ENCODE results near the gene ZNF217. TPM values are rescaled to one million over a fixed set of nuclear protein-coding genes. Genes with fewer than 3 reads are reported as not detected.
A peak's percentile ranks its signal among the peaks of the same experiment; 100 is the strongest.

ZNF217 gene
- total RNA-seq, 2 donors from 2014 or later = 7.6 to 13.8 TPM

DNA sequence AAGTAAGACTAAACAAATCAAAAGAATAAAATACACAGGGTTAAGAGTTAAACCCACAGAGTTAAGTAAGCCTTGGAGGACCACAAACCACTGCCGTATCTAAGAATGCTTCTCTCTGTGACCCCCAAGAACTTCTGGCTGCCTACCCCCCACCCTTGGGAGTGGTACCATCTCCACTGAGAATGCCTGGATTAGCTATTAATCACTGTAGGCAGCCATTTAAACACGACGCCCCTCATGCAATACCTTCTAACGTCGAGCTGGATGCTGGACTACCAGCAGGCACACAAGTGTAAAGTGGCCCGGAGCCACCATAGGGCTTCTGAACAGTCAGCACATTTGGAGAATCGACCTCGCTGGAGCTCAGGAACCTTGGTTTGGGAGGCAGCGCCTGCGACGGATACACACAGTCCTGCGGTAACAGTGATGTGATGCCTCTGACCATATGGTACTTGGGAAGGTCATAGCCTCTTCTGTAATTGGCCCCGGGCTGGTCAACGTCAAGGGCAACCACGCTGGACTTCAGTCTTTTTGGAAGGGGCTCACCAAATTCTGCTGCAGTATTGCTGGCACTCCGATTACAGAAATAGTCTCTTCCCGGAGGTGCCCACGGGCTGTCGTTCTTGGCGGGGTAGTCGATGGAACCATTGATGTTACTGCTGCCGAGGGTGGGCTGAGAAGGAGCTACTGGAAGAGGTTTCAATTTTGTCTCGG is 18.0 kb downstream of the ZNF217 start:
- DNase-seq (ENCODE audit: low spot score) = peak; percentile 55
- TF ChIP-seq, protein P1, sequence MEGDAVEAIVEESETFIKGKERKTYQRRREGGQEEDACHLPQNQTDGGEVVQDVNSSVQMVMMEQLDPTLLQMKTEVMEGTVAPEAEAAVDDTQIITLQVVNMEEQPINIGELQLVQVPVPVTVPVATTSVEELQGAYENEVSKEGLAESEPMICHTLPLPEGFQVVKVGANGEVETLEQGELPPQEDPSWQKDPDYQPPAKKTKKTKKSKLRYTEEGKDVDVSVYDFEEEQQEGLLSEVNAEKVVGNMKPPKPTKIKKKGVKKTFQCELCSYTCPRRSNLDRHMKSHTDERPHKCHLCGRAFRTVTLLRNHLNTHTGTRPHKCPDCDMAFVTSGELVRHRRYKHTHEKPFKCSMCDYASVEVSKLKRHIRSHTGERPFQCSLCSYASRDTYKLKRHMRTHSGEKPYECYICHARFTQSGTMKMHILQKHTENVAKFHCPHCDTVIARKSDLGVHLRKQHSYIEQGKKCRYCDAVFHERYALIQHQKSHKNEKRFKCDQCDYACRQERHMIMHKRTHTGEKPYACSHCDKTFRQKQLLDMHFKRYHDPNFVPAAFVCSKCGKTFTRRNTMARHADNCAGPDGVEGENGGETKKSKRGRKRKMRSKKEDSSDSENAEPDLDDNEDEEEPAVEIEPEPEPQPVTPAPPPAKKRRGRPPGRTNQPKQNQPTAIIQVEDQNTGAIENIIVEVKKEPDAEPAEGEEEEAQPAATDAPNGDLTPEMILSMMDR (IDR thresholded peaks at IDR 0.05) = no peak
- peaks cover 72% of the 10 kb centered on the region for H3K36me3 ChIP-seq
- H3K4me3 ChIP-seq = no peak overlapping the region
- H3K4me1 ChIP-seq = peaks cover 0 to 24% of the 10 kb centered on the region in 2 donors
- no peaks in the 10 kb centered on the region for H3K27me3 ChIP-seq
- H3K27ac ChIP-seq = no peak overlapping the region
- no peaks in the 10 kb centered on the region for H3K9me3 ChIP-seq

DNA sequence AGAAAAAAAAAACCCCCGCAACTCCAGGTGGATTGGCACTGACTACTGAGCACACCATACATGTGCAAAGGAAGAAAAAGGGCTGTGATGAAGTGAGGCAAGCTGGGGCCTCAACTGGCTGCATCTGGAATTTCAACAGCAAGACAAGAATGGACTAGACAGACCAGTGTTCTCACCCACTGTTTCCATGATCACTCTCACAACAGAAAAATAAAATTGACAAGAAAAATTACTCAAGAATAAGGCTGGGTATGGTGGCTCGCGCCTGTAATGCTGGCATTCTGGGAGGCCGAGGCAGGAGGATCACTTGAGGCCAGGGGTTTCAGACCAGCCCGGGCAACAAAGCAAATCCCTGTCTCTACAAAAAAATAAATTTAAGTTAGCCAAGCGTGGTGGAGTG is 18.8 kb downstream of the ZNF217 start:
- TF ChIP-seq, protein P1 (IDR thresholded peaks at IDR 0.05) = no peak
- DNase-seq (ENCODE audit: low spot score) = peak; percentile 57

DNA sequence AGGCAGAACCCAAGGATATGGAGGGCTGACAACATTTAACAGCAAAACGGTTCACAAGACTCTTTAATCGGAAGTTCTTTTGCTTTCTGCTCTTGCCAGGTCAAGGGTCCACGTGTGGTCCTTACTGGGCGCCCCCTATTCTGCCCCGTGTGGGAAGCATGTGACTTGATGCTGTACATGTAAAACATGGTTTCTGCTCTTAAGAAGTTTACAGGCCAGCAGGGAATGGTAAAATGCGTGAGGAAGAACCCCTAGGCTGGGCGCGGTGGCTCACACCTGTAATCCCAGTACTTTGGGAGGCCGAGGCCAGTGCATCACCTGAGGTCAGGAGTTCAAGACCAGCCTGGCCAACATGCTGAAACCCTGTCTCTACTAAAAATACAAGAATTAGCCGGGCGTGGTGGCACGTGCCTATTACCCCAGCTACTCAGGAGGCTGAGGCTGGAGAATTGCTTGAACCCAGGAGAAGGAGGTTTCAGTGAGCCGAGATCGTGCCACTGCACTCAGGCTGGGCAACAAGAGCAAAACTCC is 19.3 kb downstream of the ZNF217 start:
- peak; percentile 47 for DNase-seq (ENCODE audit: low spot score)
- TF ChIP-seq, protein P1 (IDR thresholded peaks at IDR 0.05) = no peak
- H3K27me3 ChIP-seq = no peaks in the 10 kb centered on the region
- peaks cover 85% of the 10 kb centered on the region for H3K36me3 ChIP-seq
- peaks cover 0 to 19% of the 10 kb centered on the region in 2 donors for H3K4me1 ChIP-seq
- H3K9me3 ChIP-seq = no peaks in the 10 kb centered on the region
- no peak overlapping the region for H3K4me3 ChIP-seq
- no peak overlapping the region for H3K27ac ChIP-seq

More for the DNA sequence above, 18.8 kb downstream of the ZNF217 start:
- no peak overlapping the region for H3K4me3 ChIP-seq
- H3K9me3 ChIP-seq = no peaks in the 10 kb centered on the region
- no peak overlapping the region for H3K27ac ChIP-seq
- no peaks in the 10 kb centered on the region for H3K27me3 ChIP-seq
- peaks cover 80% of the 10 kb centered on the region for H3K36me3 ChIP-seq
- peaks cover 0 to 24% of the 10 kb centered on the region in 2 donors for H3K4me1 ChIP-seq

DNA sequence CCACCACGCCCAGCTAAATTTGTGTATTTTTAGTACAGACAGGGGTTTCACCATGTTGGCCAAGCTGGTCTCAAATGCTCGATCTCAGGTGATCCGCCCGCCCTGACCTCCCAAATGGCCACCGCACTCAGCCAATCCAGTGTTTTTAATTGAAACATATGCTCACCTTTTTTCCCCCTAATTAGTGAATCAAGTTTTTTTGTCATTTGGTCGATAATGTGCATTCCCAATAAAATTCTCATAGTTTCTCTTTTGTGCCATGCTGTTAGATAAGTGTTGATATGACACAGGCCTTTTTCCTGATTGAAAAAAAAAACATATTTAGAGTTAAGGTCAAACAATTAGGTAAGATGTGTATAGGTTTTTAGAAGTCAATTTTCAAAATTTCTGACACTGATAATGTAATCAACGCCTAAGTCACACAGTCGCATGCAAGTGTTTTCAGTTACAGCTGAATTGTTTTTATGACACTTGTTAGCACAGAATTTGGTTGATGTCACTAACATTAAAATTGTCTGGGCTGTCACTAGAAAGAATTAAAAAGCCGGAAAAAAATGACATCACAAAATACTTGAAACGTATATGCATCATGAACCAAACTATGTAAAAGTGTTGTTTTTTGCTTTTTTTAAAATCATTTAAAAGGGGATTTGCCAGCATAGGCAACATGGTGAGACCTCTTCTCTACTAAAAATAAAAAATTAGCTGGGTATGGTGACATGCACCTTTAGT is 21.9 kb downstream of the ZNF217 start:
- H3K27me3 ChIP-seq = no peaks in the 10 kb centered on the region
- H3K4me3 ChIP-seq = no peak overlapping the region
- peaks cover 80% of the 10 kb centered on the region for H3K36me3 ChIP-seq
- H3K4me1 ChIP-seq = peaks cover 0 to 11% of the 10 kb centered on the region in 2 donors
- DNase-seq (ENCODE audit: low spot score) = no peak
- no peak overlapping the region for H3K27ac ChIP-seq
- no peaks in the 10 kb centered on the region for H3K9me3 ChIP-seq
- TF ChIP-seq, protein P1 (IDR thresholded peaks at IDR 0.05) = no peak

DNA sequence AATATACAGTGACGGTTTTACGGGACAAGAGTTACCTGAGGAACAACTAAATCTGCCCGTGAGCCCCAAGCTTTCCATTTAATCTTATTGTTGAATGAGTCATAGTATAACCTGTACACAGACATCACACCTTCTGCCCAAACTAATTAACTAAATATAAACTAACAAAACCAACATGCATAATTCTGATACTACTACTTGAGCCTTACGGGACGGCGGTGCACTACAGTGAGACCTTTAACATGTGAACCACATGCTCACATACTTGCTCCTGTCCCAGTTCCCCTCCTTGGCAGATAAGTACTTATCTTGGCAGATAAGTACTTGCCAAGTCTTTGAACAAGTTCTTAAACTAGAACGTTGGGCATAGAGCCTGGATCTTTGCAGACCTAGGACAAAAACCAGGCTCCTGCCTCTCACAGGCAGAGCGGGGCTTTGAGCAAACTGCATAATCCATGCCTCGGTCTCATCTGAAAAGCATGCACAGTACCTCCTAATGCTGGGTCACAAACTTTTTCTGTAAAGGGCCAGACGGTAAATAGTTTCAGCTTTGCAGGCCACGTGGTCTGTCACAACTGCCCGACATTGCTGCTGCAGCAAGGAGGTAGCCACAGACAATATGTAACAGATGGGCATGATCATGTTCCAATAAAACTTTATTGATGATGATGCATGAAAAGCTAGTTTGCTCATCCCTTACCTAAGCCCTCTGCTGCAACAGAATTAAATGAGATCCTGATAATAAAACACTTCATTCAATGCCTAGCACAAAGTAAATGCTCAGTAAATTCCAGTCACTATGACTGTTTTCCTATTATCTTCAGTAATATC is 23.0 kb downstream of the ZNF217 start:
- peaks cover 70% of the 10 kb centered on the region for H3K36me3 ChIP-seq
- H3K9me3 ChIP-seq = no peaks in the 10 kb centered on the region
- no peak overlapping the region for H3K4me3 ChIP-seq
- DNase-seq (ENCODE audit: low spot score) = no peak
- H3K27ac ChIP-seq = no peak overlapping the region
- H3K27me3 ChIP-seq = no peaks in the 10 kb centered on the region
- H3K4me1 ChIP-seq = peaks cover 0 to 11% of the 10 kb centered on the region in 2 donors
- TF ChIP-seq, protein P1 (IDR thresholded peaks at IDR 0.05) = no peak

All from right atrium auricular region (tissue), 2 donors.